OCI-LY1 (cell line): Measurements from ENCODE around the gene DIPK1C.

ENCODE experiments used
- EZH2 ChIP-seq: fragments of 200-600 bp; sonication (generic), shearing (Covaris generic); IDR thresholded peaks from 2 replicates; pipeline ENCODE4 v1.8.0; 2017; ENCODE audit warnings: borderline replicate concordance, mixed run types, mild to moderate bottlenecking, antibody characterized with exemption, low read length, moderate library complexity, mixed read lengths
- TF ChIP-seq, protein P1 (sequence below): fragments of 200-600 bp; sonication (generic), shearing (Covaris generic); IDR thresholded peaks from 2 replicates; pipeline ENCODE4 v1.5.1; 2017; ENCODE audit warnings: mild to moderate bottlenecking, antibody characterized with exemption, low read length, moderate library complexity, mixed read lengths

- TF ChIP-seq, protein P1, sequence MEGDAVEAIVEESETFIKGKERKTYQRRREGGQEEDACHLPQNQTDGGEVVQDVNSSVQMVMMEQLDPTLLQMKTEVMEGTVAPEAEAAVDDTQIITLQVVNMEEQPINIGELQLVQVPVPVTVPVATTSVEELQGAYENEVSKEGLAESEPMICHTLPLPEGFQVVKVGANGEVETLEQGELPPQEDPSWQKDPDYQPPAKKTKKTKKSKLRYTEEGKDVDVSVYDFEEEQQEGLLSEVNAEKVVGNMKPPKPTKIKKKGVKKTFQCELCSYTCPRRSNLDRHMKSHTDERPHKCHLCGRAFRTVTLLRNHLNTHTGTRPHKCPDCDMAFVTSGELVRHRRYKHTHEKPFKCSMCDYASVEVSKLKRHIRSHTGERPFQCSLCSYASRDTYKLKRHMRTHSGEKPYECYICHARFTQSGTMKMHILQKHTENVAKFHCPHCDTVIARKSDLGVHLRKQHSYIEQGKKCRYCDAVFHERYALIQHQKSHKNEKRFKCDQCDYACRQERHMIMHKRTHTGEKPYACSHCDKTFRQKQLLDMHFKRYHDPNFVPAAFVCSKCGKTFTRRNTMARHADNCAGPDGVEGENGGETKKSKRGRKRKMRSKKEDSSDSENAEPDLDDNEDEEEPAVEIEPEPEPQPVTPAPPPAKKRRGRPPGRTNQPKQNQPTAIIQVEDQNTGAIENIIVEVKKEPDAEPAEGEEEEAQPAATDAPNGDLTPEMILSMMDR, result no peak
- no peak for TF ChIP-seq EZH2
Observed at GRCh38 chr18:74414953-74415515, 42.1 kb downstream of the DIPK1C start.
